Astrocyte (in vitro differentiated cells and primary cell): Measurements from ENCODE around the gene ORAI3. TPM values are rescaled to one million over a fixed set of nuclear protein-coding genes. Genes with fewer than 3 reads are reported as not detected.
A peak's percentile ranks its signal among the peaks of the same experiment; 100 is the strongest.
"Not testable (repeated sequence)": the region's sequence is repeated elsewhere in the genome, so short reads cannot be mapped to it uniquely, and the experiment has no call there.

Experiments used
- DNase-seq: peaks from one replicate; pipeline ENCODE4 v3.0.0-alpha.2; 2010; ENCODE audit warnings: low read depth
- FAIRE-seq: peaks from 2 replicates; lab custom pipeline; 2011; peaks lifted over from hg19 to GRCh38; lab: Jason Lieb, UNC
- H2AFZ ChIP-seq: 2 replicates; pipeline ENCODE4 v1.6.0; 2012; ENCODE audit warnings: low read depth, low read length, inconsistent platforms
- H3K27ac ChIP-seq: 2 replicates; pipeline ENCODE4 v1.5.1; 2011; ENCODE audit warnings: low read depth, low read length, inconsistent platforms
- H3K27me3 ChIP-seq: 2 replicates; pipeline ENCODE4 v1.6.0; 2011; ENCODE audit warnings: low read length, inconsistent platforms; ENCODE audit not compliant: insufficient read depth
- H3K36me3 ChIP-seq: 2 replicates; pipeline ENCODE4 v1.5.1; 2011; ENCODE audit warnings: low read length, inconsistent platforms; ENCODE audit not compliant: insufficient read depth
- H3K4me1 ChIP-seq: 2 replicates; pipeline ENCODE4 v1.5.1; 2011; ENCODE audit warnings: low read length, inconsistent platforms; ENCODE audit not compliant: insufficient read depth
- H3K4me2 ChIP-seq: 2 replicates; pipeline ENCODE4 v1.6.0; 2012; ENCODE audit warnings: low read length, inconsistent platforms
- H3K4me3 ChIP-seq: 2 replicates; pipeline ENCODE4 v1.5.1; 2011; ENCODE audit warnings: low read depth, mild to moderate bottlenecking, low read length, inconsistent platforms; ENCODE audit not compliant: insufficient read depth
- H3K79me2 ChIP-seq: 2 replicates; pipeline ENCODE4 v1.6.0; 2012; ENCODE audit warnings: mild to moderate bottlenecking, low read length, inconsistent platforms; ENCODE audit not compliant: insufficient read depth
- H3K9ac ChIP-seq: 2 replicates; pipeline ENCODE4 v1.6.0; 2012; ENCODE audit warnings: mild to moderate bottlenecking, low read length, inconsistent platforms
- H3K9me3 ChIP-seq: 2 replicates; pipeline ENCODE4 v1.5.1; 2012; ENCODE audit warnings: low read depth, mild to moderate bottlenecking, low read length, inconsistent platforms; ENCODE audit not compliant: insufficient read depth
- H4K20me1 ChIP-seq: 2 replicates; pipeline ENCODE4 v1.6.0; 2012; ENCODE audit warnings: low read length, inconsistent platforms; ENCODE audit not compliant: insufficient read depth
- H3K27ac Mint-ChIP-seq: one replicate; pipeline ENCODE4 v1.8.0; 2021; ENCODE audit warnings: mild to moderate bottlenecking, mixed read lengths; ENCODE audit not compliant: unreplicated experiment
- H3K27me3 Mint-ChIP-seq: one replicate; pipeline ENCODE4 v1.8.0; 2021; ENCODE audit warnings: low read depth, mixed read lengths; ENCODE audit not compliant: unreplicated experiment
- H3K36me3 Mint-ChIP-seq: one replicate; pipeline ENCODE4 v1.8.0; 2021; ENCODE audit warnings: low read depth, mixed read lengths; ENCODE audit not compliant: unreplicated experiment
- H3K4me1 Mint-ChIP-seq: one replicate; pipeline ENCODE4 v1.8.0; 2021; ENCODE audit warnings: low read depth, mixed read lengths; ENCODE audit not compliant: unreplicated experiment
- H3K4me3 Mint-ChIP-seq: one replicate; pipeline ENCODE4 v1.8.0; 2021; ENCODE audit warnings: mild to moderate bottlenecking, moderate library complexity, mixed read lengths; ENCODE audit not compliant: unreplicated experiment
- H3K9me3 Mint-ChIP-seq: one replicate; pipeline ENCODE4 v1.8.0; 2021; ENCODE audit warnings: mild to moderate bottlenecking, mixed read lengths; ENCODE audit not compliant: unreplicated experiment
- CTCF ChIP-seq: IDR thresholded peaks from 2 replicates; pipeline ENCODE4 v1.5.1; 2011; ENCODE audit warnings: low read depth, mild to moderate bottlenecking, inconsistent platforms, low read length, moderate library complexity; ENCODE audit not compliant: insufficient read depth
- EZH2 ChIP-seq: IDR thresholded peaks from 2 replicates; pipeline ENCODE4 v1.6.1; 2012; ENCODE audit warnings: mild to moderate bottlenecking, low read length, inconsistent platforms; ENCODE audit not compliant: insufficient read depth
- total RNA-seq: library from RNA; stranded (reverse); gene quantifications from 2 replicates; pipeline ENCODE4 v1.2.1, GENCODE V29; 2021

ORAI3 gene
- total RNA-seq, 1 donor from 2014 or later: 21.1 TPM

GRCh38 chr16:30931068-30931650 lies 17.7 kb upstream of the ORAI3 start:
- Histone ChIP-seq H3K4me2 (no peak overlapping the region), H3K9me3 (no peaks in the 10 kb centered on the region), H2AFZ (no peak overlapping the region), H3K4me1 (no peaks in the 10 kb centered on the region), H3K36me3 (peaks cover 19% of the 10 kb centered on the region), H3K79me2 (peaks cover 9% of the 10 kb centered on the region), H3K9ac (no peak overlapping the region), H3K27ac (no peak overlapping the region), H3K27me3 (no peaks in the 10 kb centered on the region), H3K4me3 (no peak overlapping the region), H4K20me1 (peaks cover 50% of the 10 kb centered on the region)
- no peak for TF ChIP-seq CTCF
- TF ChIP-seq EZH2: no peak
- Mint-ChIP-seq H3K27me3 (no peaks in the 10 kb centered on the region), H3K4me3 (no peak overlapping the region), H3K4me1 (peaks cover 8% of the 10 kb centered on the region), H3K9me3 (no peaks in the 10 kb centered on the region), H3K36me3 (peaks cover 10% of the 10 kb centered on the region), H3K27ac (no peak overlapping the region)
- FAIRE-seq (no peak), DNase-seq (no peak)

- Histone ChIP-seq H2AFZ (no peak overlapping the region), H3K4me1 (peaks cover 4% of the 10 kb centered on the region), H3K4me2 (no peak overlapping the region), H3K36me3 (peaks cover 17% of the 10 kb centered on the region), H3K9me3 (no peaks in the 10 kb centered on the region), H3K27me3 (no peaks in the 10 kb centered on the region), H3K9ac (no peak overlapping the region), H3K27ac (no peak overlapping the region), H3K4me3 (no peak overlapping the region), H3K79me2 (peaks cover 14% of the 10 kb centered on the region), H4K20me1 (peaks cover 48% of the 10 kb centered on the region)
- H3K27ac Mint-ChIP-seq: peak overlapping the region; percentile 56
- TF ChIP-seq CTCF (peak; percentile 58), EZH2 (no peak)
- H3K4me1 Mint-ChIP-seq: peaks cover 3% of the 10 kb centered on the region
- no peak for DNase-seq
- peaks cover 22% of the 10 kb centered on the region for H3K36me3 Mint-ChIP-seq
- FAIRE-seq: no peak
- H3K9me3 Mint-ChIP-seq: no peaks in the 10 kb centered on the region
- no peaks in the 10 kb centered on the region for H3K27me3 Mint-ChIP-seq
- H3K4me3 Mint-ChIP-seq: no peak overlapping the region
These were observed 13.9 kb upstream of the ORAI3 start for GRCh38 chr16:30934827-30935557.

- Histone ChIP-seq H2AFZ (no peak overlapping the region), H3K9ac (peak overlapping the region; percentile 10), H3K36me3 (peaks cover 10% of the 10 kb centered on the region), H3K4me1 (peaks cover 7% of the 10 kb centered on the region), H3K79me2 (peaks cover 22% of the 10 kb centered on the region), H3K27ac (no peak overlapping the region), H3K27me3 (no peaks in the 10 kb centered on the region), H3K4me2 (no peak overlapping the region), H4K20me1 (peaks cover 39% of the 10 kb centered on the region), H3K4me3 (no peak overlapping the region), H3K9me3 (no peaks in the 10 kb centered on the region)
- H3K27ac Mint-ChIP-seq: peak overlapping the region; percentile 22
- FAIRE-seq (no peak), DNase-seq (no peak)
- peaks cover 17% of the 10 kb centered on the region for H3K4me1 Mint-ChIP-seq
- no peaks in the 10 kb centered on the region for H3K9me3 Mint-ChIP-seq
- H3K36me3 Mint-ChIP-seq: peaks cover 22% of the 10 kb centered on the region
- TF ChIP-seq EZH2: no peak
- no peak for TF ChIP-seq CTCF
- no peaks in the 10 kb centered on the region for H3K27me3 Mint-ChIP-seq
- no peak overlapping the region for H3K4me3 Mint-ChIP-seq
These were observed 11.2 kb upstream of the ORAI3 start for GRCh38 chr16:30937692-30938091.

GRCh38 chr16:30939571-30939970 lies 9.3 kb upstream of the ORAI3 start:
- H3K27me3 ChIP-seq, H3K9me3 ChIP-seq, FAIRE-seq, H3K27me3 Mint-ChIP-seq, H3K4me1 ChIP-seq, H3K4me3 ChIP-seq, DNase-seq, H2AFZ ChIP-seq, H3K9me3 Mint-ChIP-seq: not testable (repeated sequence)
- Histone ChIP-seq H3K27ac (peak overlapping the region; percentile 50), H3K4me2 (peak overlapping the region; percentile 62), H3K9ac (peak overlapping the region; percentile 18), H3K79me2 (peaks cover 22% of the 10 kb centered on the region), H3K36me3 (peaks cover 17% of the 10 kb centered on the region), H4K20me1 (peaks cover 46% of the 10 kb centered on the region)
- peaks cover 20% of the 10 kb centered on the region for H3K36me3 Mint-ChIP-seq
- peaks cover 17% of the 10 kb centered on the region for H3K4me1 Mint-ChIP-seq
- peak overlapping the region; percentile 64 for H3K4me3 Mint-ChIP-seq
- H3K27ac Mint-ChIP-seq: peak overlapping the region; percentile 58
